HepG2 (cell line): Measurements from ENCODE around the gene NPAS2. TPM values are rescaled to one million over a fixed set of nuclear protein-coding genes. Genes with fewer than 3 reads are reported as not detected.

ENCODE experiments used
- ATAC-seq: fragments of 200-7000 bp; cut with Tn5 transposase; 3 replicates; pipeline ENCODE4 v1.9.1; 2020; ENCODE audit warnings: mild to moderate bottlenecking, moderate library complexity
- BruUV-seq: library from RNA; stranded (reverse); fragments of 400-500 nt; replicated peaks from 2 replicates; lab custom pipeline; 2021; lab: Mats Ljungman, UMichigan
- CTCF ChIA-PET: fragments of 300-600 bp; formaldehyde crosslinking; extraction: SDS; loops from one replicate; lab custom pipeline; 2021; ENCODE audit warnings: low total read pairs, inconsistent platforms, low intra/inter-chr PET ratio; lab: Yijun Ruan, JAX
- POLR2A ChIA-PET: fragments of 350-600 bp; sonication (Branson Sonifier 250); formaldehyde crosslinking; loops from one replicate; lab custom pipeline; 2020; ENCODE audit warnings: antibody characterized with exemption, inconsistent platforms; lab: Yijun Ruan, JAX
- DNase-seq: peaks from one replicate; pipeline ENCODE4 v3.0.0-alpha.2; 2015; ENCODE audit warnings: low spot score
- FAIRE-seq: peaks from 3 replicates; lab custom pipeline; 2011; peaks lifted over from hg19 to GRCh38; lab: Jason Lieb, UNC
- H2AFZ ChIP-seq: one replicate; pipeline ENCODE4 v1.6.1; 2011; ENCODE audit warnings: low read length, inconsistent platforms
- H3K27ac ChIP-seq: fragments of 300-600 bp; 3 replicates; pipeline ENCODE4 v1.8.0; 2011; ENCODE audit warnings: mixed run types, mild to moderate bottlenecking, mixed read lengths, low read length, inconsistent platforms; ENCODE audit not compliant: insufficient read depth; ENCODE audit errors: extremely low read length
- H3K27me3 ChIP-seq, 2 experiments: fragments of 200-600 bp in 1 of 2; 2 replicates in 1 of 2; 3 replicates in 1 of 2; pipeline versions ENCODE4 v1.6.0 to v1.8.0; 2011; ENCODE audit warnings: low read length in 2 of 2, mild to moderate bottlenecking in 2 of 2, moderate library complexity in 2 of 2, inconsistent platforms in 1 of 2; ENCODE audit not compliant: insufficient read depth in 2 of 2, control insufficient read depth in 1 of 2
- H3K36me3 ChIP-seq, 2 experiments: fragments of 200-600 bp in 1 of 2; replicated peaks in 1 of 2; 2 replicates in 1 of 2; 3 replicates in 1 of 2; pipeline versions ENCODE4 v1.5.1 to v1.8.0; 2011; ENCODE audit warnings: low read length in 2 of 2, inconsistent platforms in 1 of 2; ENCODE audit not compliant: insufficient read depth in 2 of 2, control insufficient read depth in 1 of 2
- H3K4me1 ChIP-seq: 2 replicates; pipeline ENCODE4 v1.5.1; 2012; ENCODE audit warnings: low read length, inconsistent platforms; ENCODE audit not compliant: insufficient read depth
- H3K4me2 ChIP-seq: 2 replicates; pipeline ENCODE4 v1.6.0; 2011; ENCODE audit warnings: low read depth, low read length, inconsistent platforms
- H3K4me3 ChIP-seq, 3 experiments: fragments of 200-600 bp in 1 of 3; sonication (generic), shearing (Covaris generic) in 1 of 3; replicated peaks in 1 of 3; 2 replicates each; pipeline ENCODE4 v1.5.1; 2011 to 2016; ENCODE audit warnings: low read length in 3 of 3, inconsistent platforms in 2 of 3, low read depth in 2 of 3, mild to moderate bottlenecking in 2 of 3, control low read depth in 1 of 3, mixed read lengths in 1 of 3; ENCODE audit not compliant: insufficient read depth in 1 of 3
- H3K79me2 ChIP-seq: one replicate; pipeline ENCODE4 v1.6.1; 2011; ENCODE audit warnings: low read length, inconsistent platforms; ENCODE audit not compliant: insufficient read depth
- H3K9ac ChIP-seq: 2 replicates; pipeline ENCODE4 v1.6.0; 2011; ENCODE audit warnings: mild to moderate bottlenecking, low read depth, low read length, inconsistent platforms; ENCODE audit not compliant: insufficient read depth
- H3K9me3 ChIP-seq: 2 replicates; pipeline ENCODE4 v1.5.1; 2012; ENCODE audit warnings: mild to moderate bottlenecking, low read length
- H4K20me1 ChIP-seq: 2 replicates; pipeline ENCODE4 v1.6.0; 2011; ENCODE audit warnings: inconsistent platforms, mild to moderate bottlenecking, low read length, moderate library complexity; ENCODE audit not compliant: insufficient read depth
- ARID2 ChIP-seq: sonication (generic); formaldehyde crosslinking; IDR thresholded peaks from 2 replicates; pipeline ENCODE4 v1.8.1; 2022; ENCODE audit warnings: mild to moderate bottlenecking, missing genetic modification reagents, borderline replicate concordance
- ATRX ChIP-seq: sonication (generic); formaldehyde crosslinking; IDR thresholded peaks from 2 replicates; pipeline ENCODE4 v1.4.0; 2020; ENCODE audit warnings: missing genetic modification reagents, borderline replicate concordance
- DZIP1 ChIP-seq: sonication (generic); formaldehyde crosslinking; IDR thresholded peaks from 2 replicates; pipeline ENCODE4 v1.5.0; 2020; ENCODE audit warnings: mild to moderate bottlenecking, missing genetic modification reagents
- ESRRA ChIP-seq: sonication (generic); formaldehyde crosslinking; IDR thresholded peaks from 2 replicates; pipeline ENCODE4 v1.5.1; 2020; ENCODE audit warnings: mild to moderate bottlenecking, low read depth, missing genetic modification reagents
- HES4 ChIP-seq: sonication (generic); formaldehyde crosslinking; IDR thresholded peaks from 2 replicates; pipeline ENCODE4 v1.9.0; 2021; ENCODE audit warnings: mild to moderate bottlenecking, missing genetic modification reagents, borderline replicate concordance
- KDM5A ChIP-seq: fragments of 200-600 bp; sonication (generic); IDR thresholded peaks from 2 replicates; pipeline ENCODE4 v1.7.0; 2018; ENCODE audit warnings: antibody characterized with exemption, mild to moderate bottlenecking, low read length, borderline replicate concordance
- ZBTB8A ChIP-seq: sonication (generic); formaldehyde crosslinking; IDR thresholded peaks from 2 replicates; pipeline ENCODE4 v1.4.0; 2020; ENCODE audit warnings: mild to moderate bottlenecking, low read depth, missing genetic modification reagents, borderline replicate concordance
- ZC3H13 ChIP-seq: sonication (generic); formaldehyde crosslinking; IDR thresholded peaks from 2 replicates; pipeline ENCODE4 v1.8.1; 2023; ENCODE audit warnings: mild to moderate bottlenecking, missing genetic modification reagents, moderate library complexity
- ZNF337 ChIP-seq: sonication (generic); formaldehyde crosslinking; IDR thresholded peaks from 2 replicates; pipeline ENCODE4 v1.5.1; 2020; ENCODE audit warnings: missing genetic modification reagents, low read depth, mild to moderate bottlenecking, borderline replicate concordance
- ZNF660 ChIP-seq: sonication (generic); formaldehyde crosslinking; IDR thresholded peaks from 2 replicates; pipeline ENCODE4 v1.5.1; 2020; ENCODE audit warnings: mild to moderate bottlenecking, low read depth, missing genetic modification reagents, borderline replicate concordance
- WGBS: methylation state at CpG from one replicate; pipeline ENCODE4 v1.1.6; 2017; ENCODE audit warnings: low lambda C conversion rate; 5-methylcytosine and 5-hydroxymethylcytosine counted together
- in situ Hi-C: cut with HindIII; loops from 2 replicates; pipeline ENCODE4 v1.10.0; 2017; ENCODE audit warnings: low pct_unique_long_range_greater_than_20kb; ENCODE audit not compliant: extremely low pct_ligation_motif_present
- intact Hi-C: fragments of 100-400 bp; cut with micrococcal nuclease; formaldehyde crosslinking; loops from one replicate; pipeline ENCODE4 v1.10.0; 2022; ENCODE audit not compliant: unreplicated experiment
- polyA plus RNA-seq, 8 experiments: library from polyadenylated mRNA; depleted of rRNA in 3 of 8; stranded (reverse) in 7 of 8; unstranded in 1 of 8; fragments of >200 nt; fragmentation: Illumina TruSeq in 4 of 8; extraction: Trizol in 4 of 8; gene quantifications; 2 replicates each; pipeline versions ENCODE4 v1.2.1 to v1.2.3, GENCODE V29; 2011 to 2016; ENCODE audit warnings: low read depth in 4 of 8, missing spikeins in 1 of 8, mixed read lengths in 1 of 8; ENCODE audit not compliant: insufficient read depth in 1 of 8
- total RNA-seq, 5 experiments: library from RNA; depleted of rRNA; stranded (reverse); fragments of >200 nt; fragmentation: Illumina TruSeq; extraction: Trizol; gene quantifications; 2 replicates each; pipeline ENCODE4 v1.2.3, GENCODE V29; 2016; ENCODE audit warnings: low read depth in 1 of 5
- TF ChIP-seq, protein P1 (sequence below): sonication (generic); formaldehyde crosslinking; IDR thresholded peaks from 2 replicates; pipeline ENCODE4 v1.4.0; 2020; ENCODE audit warnings: missing genetic modification reagents
- TF ChIP-seq, protein P2 (sequence below): sonication (generic); formaldehyde crosslinking; IDR thresholded peaks from 2 replicates; pipeline ENCODE4 v1.5.0; 2020; ENCODE audit warnings: missing genetic modification reagents

The NPAS2 gene
- total and polyA plus RNA-seq, 2 of the 13 experiments (the other 11 are each of a cell fraction or from before 2014, with no cell fraction given), result 14.8 to 37.5 TPM

DNA sequence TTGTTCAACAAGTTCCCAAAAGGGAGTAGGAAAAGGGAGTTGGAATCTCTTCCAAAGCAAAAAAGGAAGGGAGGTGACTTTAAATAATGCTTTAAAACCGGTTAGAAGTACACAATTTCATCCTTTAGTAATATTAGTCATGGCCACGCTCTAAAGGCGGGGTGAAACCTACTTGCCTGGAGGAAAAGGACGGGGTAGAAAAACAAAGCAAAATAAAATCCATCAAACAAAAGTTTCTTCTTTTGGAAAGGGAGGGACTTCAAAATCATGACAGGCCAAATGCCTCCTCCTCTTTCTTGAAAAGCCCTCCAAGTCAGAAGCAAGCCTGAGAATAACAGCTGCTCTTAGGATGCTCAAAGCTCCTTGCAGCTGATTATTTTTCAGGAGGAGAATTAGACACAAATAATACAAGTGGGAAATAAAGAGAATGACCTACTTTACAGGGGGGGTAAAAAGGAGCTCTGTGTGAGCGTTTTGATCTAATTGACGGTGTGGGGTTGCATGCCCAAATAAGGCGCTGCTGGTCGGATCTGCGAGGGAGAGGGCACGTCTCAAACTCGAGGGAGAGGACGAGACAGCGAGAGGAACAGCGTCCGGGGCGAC, 1.8 kb upstream of the NPAS2 start (continued):
- TF ChIP-seq ESRRA (CRISPR knock-in tag), result no peak
- TF ChIP-seq, protein P1, sequence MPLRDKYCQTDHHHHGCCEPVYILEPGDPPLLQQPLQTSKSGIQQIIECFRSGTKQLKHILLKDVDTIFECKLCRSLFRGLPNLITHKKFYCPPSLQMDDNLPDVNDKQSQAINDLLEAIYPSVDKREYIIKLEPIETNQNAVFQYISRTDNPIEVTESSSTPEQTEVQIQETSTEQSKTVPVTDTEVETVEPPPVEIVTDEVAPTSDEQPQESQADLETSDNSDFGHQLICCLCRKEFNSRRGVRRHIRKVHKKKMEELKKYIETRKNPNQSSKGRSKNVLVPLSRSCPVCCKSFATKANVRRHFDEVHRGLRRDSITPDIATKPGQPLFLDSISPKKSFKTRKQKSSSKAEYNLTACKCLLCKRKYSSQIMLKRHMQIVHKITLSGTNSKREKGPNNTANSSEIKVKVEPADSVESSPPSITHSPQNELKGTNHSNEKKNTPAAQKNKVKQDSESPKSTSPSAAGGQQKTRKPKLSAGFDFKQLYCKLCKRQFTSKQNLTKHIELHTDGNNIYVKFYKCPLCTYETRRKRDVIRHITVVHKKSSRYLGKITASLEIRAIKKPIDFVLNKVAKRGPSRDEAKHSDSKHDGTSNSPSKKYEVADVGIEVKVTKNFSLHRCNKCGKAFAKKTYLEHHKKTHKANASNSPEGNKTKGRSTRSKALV (CRISPR knock-in tag), result no peak

GRCh38 chr2:100818606-100819369, 1.2 kb upstream of the NPAS2 start:
- DNase-seq, result peak; percentile 78
- WGBS, result 2% methylated on average over 24 of the region's 51 CpGs
- no peaks in the 10 kb centered on the region; a peak in 1 of 5 replicates for H3K27me3 ChIP-seq
- POLR2A ChIA-PET, result interaction anchor here (0.7 to 2.6 kb wide), 14 partner anchors 9 to 183 kb away, joined by 3 to 22 read pairs (median 4); partner anchors contain the start of gene RPL31
- H3K9me3 ChIP-seq, result no peaks in the 10 kb centered on the region
- H3K27ac ChIP-seq, result peak overlapping the region; percentile 65
- intact Hi-C loops, result loop anchor here (1.0 kb wide), 1 partner anchor 88 kb away; no protein-coding TSS in a partner anchor
- no peak for FAIRE-seq
- H3K79me2 ChIP-seq, result peaks cover 36% of the 10 kb centered on the region
- CTCF ChIA-PET, result interaction anchor here (0.9 to 1.8 kb wide), 5 partner anchors 84 to 165 kb away, joined by 4 to 12 read pairs (median 4); no protein-coding TSS in a partner anchor
- TSS peak; percentile 17 for BruUV-seq
- no peak overlapping the region for H2AFZ ChIP-seq
- H3K4me2 ChIP-seq, result peak overlapping the region; percentile 93
- peak overlapping the region; percentile 89 for H3K9ac ChIP-seq
- 0 out of 5 replicates have a peak, but pooled peaks cover 0 to 2% of the 10 kb centered on the region in 2 experiments for H3K36me3 ChIP-seq
- in situ Hi-C loops, result loop anchor here (5.0 kb wide), 1 partner anchor 36 kb away; no protein-coding TSS in a partner anchor
- peak overlapping the region; percentile 76 to 96 (median 87) for H3K4me3 ChIP-seq
- peak; percentile 71 for ATAC-seq
- H3K4me1 ChIP-seq, result peaks cover 71% of the 10 kb centered on the region
- peaks cover 7% of the 10 kb centered on the region; the same call in 1 of the 2 replicates for H4K20me1 ChIP-seq
- TF ChIP-seq ZNF660 (no peak), KDM5A (peak; percentile 37; the same call in 1 of the 2 replicates), ZNF337 (peak; percentile 85; the same call in 1 of the 2 replicates), DZIP1 (peak; percentile 76), HES4 (no peak), ZC3H13 (CRISPR knock-in tag) (no peak), ZBTB8A (CRISPR knock-in tag) (peak; percentile 63; the same call in 1 of the 2 replicates), ARID2 (CRISPR knock-in tag) (peak; percentile 12; the same call in 1 of the 2 replicates), ATRX (no peak)
- TF ChIP-seq, protein P2, sequence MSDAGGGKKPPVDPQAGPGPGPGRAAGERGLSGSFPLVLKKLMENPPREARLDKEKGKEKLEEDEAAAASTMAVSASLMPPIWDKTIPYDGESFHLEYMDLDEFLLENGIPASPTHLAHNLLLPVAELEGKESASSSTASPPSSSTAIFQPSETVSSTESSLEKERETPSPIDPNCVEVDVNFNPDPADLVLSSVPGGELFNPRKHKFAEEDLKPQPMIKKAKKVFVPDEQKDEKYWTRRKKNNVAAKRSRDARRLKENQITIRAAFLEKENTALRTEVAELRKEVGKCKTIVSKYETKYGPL (CRISPR knock-in tag), result no peak; the same call in 1 of the 2 replicates
